A549 (cell line): ENCODE measurements around the gene TMEM61. TPM values are rescaled to one million over a fixed set of nuclear protein-coding genes. Genes with fewer than 3 reads are reported as not detected.

Experiments used
- ATAC-seq, 2 experiments: fragments of 200-7000 bp in 1 of 2; fragments of >200 bp in 1 of 2; cut with Nextera tagmentation in 1 of 2; cut with Tn5 transposase in 1 of 2; 3 replicates each; pipeline versions ENCODE4 v1.8.0 to v1.9.1; 2018 to 2020; ENCODE audit warnings: mild to moderate bottlenecking in 1 of 2, moderate library complexity in 1 of 2
- CTCF ChIA-PET: fragments of 300-600 bp; sonication (Branson Sonifier 250); formaldehyde crosslinking; extraction: SDS; loops from one replicate; lab custom pipeline; 2021; ENCODE audit warnings: antibody characterized with exemption, inconsistent platforms; lab: Yijun Ruan, JAX
- POLR2A ChIA-PET: fragments of 350-600 bp; formaldehyde crosslinking; extraction: SDS; loops from one replicate; lab custom pipeline; 2021; ENCODE audit warnings: antibody characterized with exemption, inconsistent platforms; lab: Yijun Ruan, JAX
- DNase-seq, 2 experiments: peaks; one replicate each; pipeline versions ENCODE4 v3.0.0 to v3.0.0-alpha.2; 2011 to 2016; ENCODE audit warnings: low read depth in 1 of 2, low spot score in 1 of 2
- FAIRE-seq: peaks from 2 replicates; lab custom pipeline; 2011; peaks lifted over from hg19 to GRCh38; lab: Jason Lieb, UNC
- H3K27ac ChIP-seq, 2 experiments: fragments of >200 bp; sonication (Bioruptor Twin); formaldehyde crosslinking; 3 replicates each; pipeline ENCODE4 v1.5.1; 2016 to 2017
- H3K4me1 ChIP-seq: fragments of >200 bp; sonication (Bioruptor Twin); formaldehyde crosslinking; 3 replicates; pipeline ENCODE4 v1.6.1; 2016
- H3K4me2 ChIP-seq: fragments of >200 bp; sonication (Bioruptor Twin); formaldehyde crosslinking; 3 replicates; pipeline ENCODE4 v1.6.1; 2016
- H3K4me3 ChIP-seq: fragments of >200 bp; sonication (Bioruptor Twin); formaldehyde crosslinking; 3 replicates; pipeline ENCODE4 v1.5.1; 2016
- H3K9me3 ChIP-seq: fragments of >200 bp; sonication (Bioruptor Twin); formaldehyde crosslinking; 3 replicates; pipeline ENCODE4 v1.6.1; 2016
- CBX8 ChIP-seq: fragments of 200-600 bp; sonication (generic); IDR thresholded peaks from 2 replicates; pipeline ENCODE4 v1.6.1; 2016
- CEBPB ChIP-seq, 2 experiments: fragments of >200 bp in 1 of 2; sonication (Bioruptor Twin) in 1 of 2; formaldehyde crosslinking in 1 of 2; IDR thresholded peaks; 2 replicates each; pipeline ENCODE4 v1.6.1; 2012 to 2016
- CHD2 ChIP-seq: fragments of 150-350 bp; IDR thresholded peaks from 2 replicates; pipeline ENCODE4 v1.6.1; 2014; ENCODE audit warnings: low read length; ENCODE audit not compliant: partially characterized antibody
- CHD4 ChIP-seq: fragments of 200-600 bp; sonication (generic); IDR thresholded peaks from 2 replicates; pipeline ENCODE4 v1.6.1; 2016; ENCODE audit warnings: antibody characterized with exemption, mild to moderate bottlenecking, borderline replicate concordance
- EHF ChIP-seq: fragments of 250-450 bp; sonication (Bioruptor Pico); IDR thresholded peaks from 2 replicates; pipeline ENCODE4 v1.5.0; 2020; ENCODE audit warnings: mild to moderate bottlenecking
- FOSB ChIP-seq: fragments of 250-450 bp; sonication (Bioruptor Pico); IDR thresholded peaks from 2 replicates; pipeline ENCODE4 v1.5.0; 2020; ENCODE audit warnings: mild to moderate bottlenecking, moderate library complexity
- HDAC2 ChIP-seq: fragments of 200-600 bp; sonication (generic); IDR thresholded peaks from 2 replicates; pipeline ENCODE4 v1.6.1; 2016
- HEYL ChIP-seq: fragments of 250-450 bp; sonication (Bioruptor Pico); IDR thresholded peaks from 2 replicates; pipeline ENCODE4 v1.8.0; 2021; ENCODE audit warnings: mild to moderate bottlenecking, moderate library complexity
- HOXA7 ChIP-seq: fragments of 250-450 bp; sonication (Bioruptor Pico); IDR thresholded peaks from 2 replicates; pipeline ENCODE4 v1.5.0; 2020; ENCODE audit warnings: mild to moderate bottlenecking, moderate library complexity
- HOXB13 ChIP-seq: fragments of 250-450 bp; sonication (Bioruptor Pico); IDR thresholded peaks from 2 replicates; pipeline ENCODE4 v1.5.0; 2020; ENCODE audit warnings: low read depth, mild to moderate bottlenecking, moderate library complexity
- JUN ChIP-seq, 2 experiments: fragments of >200 bp; sonication (Bioruptor Twin); formaldehyde crosslinking; IDR thresholded peaks; 2 replicates in 1 of 2; 3 replicates in 1 of 2; pipeline ENCODE4 v1.6.1; 2016 to 2017
- JUNB ChIP-seq: fragments of >200 bp; sonication (Bioruptor Twin); formaldehyde crosslinking; IDR thresholded peaks from 2 replicates; pipeline ENCODE4 v1.6.1; 2016
- KDM1A ChIP-seq: fragments of 200-600 bp; sonication (generic); IDR thresholded peaks from 2 replicates; pipeline ENCODE4 v1.6.1; 2016; ENCODE audit warnings: low read depth, mild to moderate bottlenecking
- MAFK ChIP-seq: fragments of 450-650 bp; IDR thresholded peaks from 2 replicates; pipeline ENCODE4 v1.6.1; 2014; ENCODE audit not compliant: partially characterized antibody
- NFE2L2 ChIP-seq: fragments of 150-350 bp; conservative IDR thresholded peaks from 2 replicates; pipeline ENCODE4 v1.6.1; 2014; ENCODE audit warnings: low read length
- NR3C1 ChIP-seq: fragments of >200 bp; sonication (Bioruptor Twin); formaldehyde crosslinking; IDR thresholded peaks from 3 replicates; pipeline ENCODE4 v1.6.1; 2017
- RNF2 ChIP-seq: fragments of 200-600 bp; sonication (generic); IDR thresholded peaks from 2 replicates; pipeline ENCODE4 v1.6.1; 2016; ENCODE audit warnings: low read depth, mild to moderate bottlenecking, antibody characterized with exemption, moderate library complexity, borderline replicate concordance
- SREBF2 ChIP-seq: fragments of 450-650 bp; IDR thresholded peaks from 2 replicates; pipeline ENCODE4 v1.6.1; 2014; ENCODE audit warnings: mild to moderate bottlenecking, moderate library complexity
- TFCP2L1 ChIP-seq: fragments of 250-450 bp; sonication (Bioruptor Pico); IDR thresholded peaks from 2 replicates; pipeline ENCODE4 v1.5.0; 2021; ENCODE audit warnings: mild to moderate bottlenecking
- ZC3H11A ChIP-seq: fragments of 450-650 bp; IDR thresholded peaks from 2 replicates; pipeline ENCODE4 v1.6.1; 2014; ENCODE audit warnings: antibody characterized with exemption, mild to moderate bottlenecking
- ZNF302 ChIP-seq: fragments of 250-450 bp; sonication (Bioruptor Pico); IDR thresholded peaks from 2 replicates; pipeline ENCODE4 v1.9.0; 2021; ENCODE audit warnings: inconsistent platforms, mild to moderate bottlenecking, moderate library complexity
- WGBS: methylation state at CpG from one replicate; pipeline ENCODE4 v1.1.6; 2017; ENCODE audit errors: missing lambda C conversion rate; 5-methylcytosine and 5-hydroxymethylcytosine counted together
- polyA plus RNA-seq, 4 experiments: library from polyadenylated mRNA; depleted of rRNA in 3 of 4; stranded (reverse); fragments of >200 nt; fragmentation: RNase III in 1 of 4; extraction: RNeasy Plus Mini Kit Qiagen cat#74134 plus additional on column Dnase treatment in 1 of 4; gene quantifications; 2 replicates in 3 of 4; 3 replicates in 1 of 4; pipeline ENCODE4 v1.2.3, GENCODE V29; 2011 to 2017
- TF ChIP-seq, protein P1 (sequence below): IDR thresholded peaks from 2 replicates; pipeline ENCODE4 v1.6.1; 2012
- TF ChIP-seq, protein P2 (sequence below): fragments of >200 bp; sonication (Bioruptor Twin); formaldehyde crosslinking; IDR thresholded peaks from 3 replicates; pipeline ENCODE4 v1.5.1; 2016

Gene TMEM61
- polyA plus RNA-seq, 2 of the 4 experiments (the other 2 are of a cell fraction): 0.06 to 0.10 TPM

DNA sequence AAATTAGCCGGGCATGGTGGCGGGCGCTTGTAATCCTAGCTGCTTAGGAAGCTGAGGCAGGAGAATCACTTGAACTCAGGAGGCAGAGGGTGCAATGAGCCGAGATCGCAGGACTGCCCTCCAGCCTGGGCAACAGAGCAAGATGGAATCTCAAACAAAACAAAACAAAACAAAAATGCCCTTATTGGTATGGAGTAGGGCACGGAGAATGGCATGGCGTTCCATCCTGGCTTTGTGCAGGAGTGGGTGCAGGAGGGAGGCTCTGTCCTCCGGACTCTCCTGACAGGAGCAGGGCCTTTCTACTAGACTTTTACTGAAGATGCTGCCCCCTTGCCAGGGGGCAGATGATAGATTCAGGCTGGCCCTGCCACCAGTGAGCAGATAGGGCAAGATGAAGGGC, 1.0 kb downstream of the TMEM61 start (continued):
- TF ChIP-seq ZNF302 (CRISPR knock-in tag): no peak
- no peak for TF ChIP-seq MAFK
- TF ChIP-seq HOXB13 (CRISPR knock-in tag): no peak
- no peak for TF ChIP-seq TFCP2L1 (CRISPR knock-in tag)
- TF ChIP-seq SREBF2: no peak
- TF ChIP-seq, all 56 proteins: peak for 0

DNA sequence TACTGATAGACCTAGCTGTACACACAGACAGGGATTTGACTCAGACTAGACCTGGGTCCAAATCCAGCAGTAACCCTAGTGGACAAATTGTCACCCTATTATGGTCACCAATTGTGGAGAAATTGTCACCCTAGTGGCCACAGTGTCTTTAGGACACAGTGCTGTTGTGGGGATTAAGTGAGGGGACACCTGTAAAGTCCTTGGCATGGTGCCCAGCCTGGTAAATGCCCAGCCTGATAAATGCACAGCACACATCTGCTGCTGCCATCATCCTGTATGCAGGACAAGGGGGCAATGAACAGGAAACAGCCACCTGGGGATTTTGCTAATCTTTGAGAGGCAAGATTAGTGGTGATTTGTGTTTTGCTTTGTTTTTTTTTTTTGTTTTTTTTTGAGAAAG, 2.3 kb downstream of the TMEM61 start:
- no peak for DNase-seq
- TF ChIP-seq NFE2L2 (no peak), NR3C1 (no peak), HEYL (CRISPR knock-in tag) (no peak), ZC3H11A (no peak), HOXA7 (no peak), KDM1A (no peak), MAFK (no peak), JUNB (no peak), CHD4 (no peak)
- TF ChIP-seq, protein P1, sequence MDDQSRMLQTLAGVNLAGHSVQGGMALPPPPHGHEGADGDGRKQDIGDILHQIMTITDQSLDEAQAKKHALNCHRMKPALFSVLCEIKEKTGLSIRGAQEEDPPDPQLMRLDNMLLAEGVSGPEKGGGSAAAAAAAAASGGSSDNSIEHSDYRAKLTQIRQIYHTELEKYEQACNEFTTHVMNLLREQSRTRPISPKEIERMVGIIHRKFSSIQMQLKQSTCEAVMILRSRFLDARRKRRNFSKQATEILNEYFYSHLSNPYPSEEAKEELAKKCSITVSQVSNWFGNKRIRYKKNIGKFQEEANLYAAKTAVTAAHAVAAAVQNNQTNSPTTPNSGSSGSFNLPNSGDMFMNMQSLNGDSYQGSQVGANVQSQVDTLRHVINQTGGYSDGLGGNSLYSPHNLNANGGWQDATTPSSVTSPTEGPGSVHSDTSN: no peak
- H3K4me1 ChIP-seq: 0 out of 3 replicates have a peak, but pooled peaks cover 2% of the 10 kb centered on the region
- H3K27ac ChIP-seq: no peak overlapping the region
- no peak for FAIRE-seq
- H3K4me2 ChIP-seq: no peak overlapping the region
- ATAC-seq: peak in 1 of 2 experiments; percentile 48; a peak in 3 of 6 replicates
- CTCF ChIA-PET: interaction anchor here (1.2 to 1.6 kb wide), 2 partner anchors 13 to 18 kb away, joined by 3 read pairs; no protein-coding TSS in a partner anchor
- POLR2A ChIA-PET: no interaction called here
- no peak overlapping the region for H3K4me3 ChIP-seq
- H3K9me3 ChIP-seq: no peaks in the 10 kb centered on the region

GRCh38 chr1:54984131-54984842, 3.9 kb downstream of the TMEM61 start:
- H3K4me1 ChIP-seq: 0 out of 3 replicates have a peak, but pooled peaks cover 2% of the 10 kb centered on the region
- CTCF ChIA-PET: interaction anchor here (0.9 to 20.8 kb wide), 8 partner anchors 9 to 38 kb away, joined by 3 to 451 read pairs (median 4); no protein-coding TSS in a partner anchor
- WGBS: 67% methylated on average over 6 of the region's 7 CpGs
- POLR2A ChIA-PET: no interaction called here
- H3K4me2 ChIP-seq: no peak overlapping the region
- no peak overlapping the region for H3K4me3 ChIP-seq
- FAIRE-seq: no peak
- ATAC-seq: no peak
- H3K27ac ChIP-seq: no peak overlapping the region
- TF ChIP-seq, protein P2, sequence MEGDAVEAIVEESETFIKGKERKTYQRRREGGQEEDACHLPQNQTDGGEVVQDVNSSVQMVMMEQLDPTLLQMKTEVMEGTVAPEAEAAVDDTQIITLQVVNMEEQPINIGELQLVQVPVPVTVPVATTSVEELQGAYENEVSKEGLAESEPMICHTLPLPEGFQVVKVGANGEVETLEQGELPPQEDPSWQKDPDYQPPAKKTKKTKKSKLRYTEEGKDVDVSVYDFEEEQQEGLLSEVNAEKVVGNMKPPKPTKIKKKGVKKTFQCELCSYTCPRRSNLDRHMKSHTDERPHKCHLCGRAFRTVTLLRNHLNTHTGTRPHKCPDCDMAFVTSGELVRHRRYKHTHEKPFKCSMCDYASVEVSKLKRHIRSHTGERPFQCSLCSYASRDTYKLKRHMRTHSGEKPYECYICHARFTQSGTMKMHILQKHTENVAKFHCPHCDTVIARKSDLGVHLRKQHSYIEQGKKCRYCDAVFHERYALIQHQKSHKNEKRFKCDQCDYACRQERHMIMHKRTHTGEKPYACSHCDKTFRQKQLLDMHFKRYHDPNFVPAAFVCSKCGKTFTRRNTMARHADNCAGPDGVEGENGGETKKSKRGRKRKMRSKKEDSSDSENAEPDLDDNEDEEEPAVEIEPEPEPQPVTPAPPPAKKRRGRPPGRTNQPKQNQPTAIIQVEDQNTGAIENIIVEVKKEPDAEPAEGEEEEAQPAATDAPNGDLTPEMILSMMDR: no peak
- TF ChIP-seq CBX8 (no peak), EHF (no peak), CEBPB (IDR thresholded peaks at IDR 0.05) (no peak), HDAC2 (no peak), FOSB (CRISPR knock-in tag) (no peak), RNF2 (no peak)
- TF ChIP-seq, all 56 proteins: peak for 0
- no peaks in the 10 kb centered on the region for H3K9me3 ChIP-seq
- DNase-seq: no peak

DNA sequence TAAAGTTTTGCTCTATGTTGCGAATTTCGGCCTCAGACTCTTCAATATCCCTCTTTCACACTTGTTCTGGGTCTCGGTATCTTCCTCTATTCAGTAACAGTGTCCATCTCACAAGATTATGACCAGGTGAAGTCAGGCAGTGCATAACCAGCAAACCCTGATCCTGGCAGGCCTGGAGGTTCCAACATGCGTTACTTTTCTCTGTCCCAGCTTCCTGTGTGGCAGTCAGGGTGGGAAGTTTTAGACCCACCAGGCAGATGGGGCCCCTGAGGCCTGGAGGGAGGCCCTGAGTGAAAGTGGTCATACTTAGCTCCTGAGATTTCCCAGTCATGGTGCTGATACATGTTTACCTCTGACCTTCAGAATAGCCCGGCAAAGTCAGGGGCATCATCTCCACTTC, 5.1 kb downstream of the TMEM61 start:
- Histone ChIP-seq H3K4me2 (no peak overlapping the region), H3K9me3 (no peaks in the 10 kb centered on the region), H3K4me1 (no peaks in the 10 kb centered on the region), H3K27ac (no peak overlapping the region), H3K4me3 (no peak overlapping the region)
- DNase-seq (no peak), ATAC-seq (no peak), FAIRE-seq (no peak)
- CTCF ChIA-PET: interaction anchor here (1.3 to 20.8 kb wide), 5 partner anchors 9 to 40 kb away, joined by 4 to 451 read pairs (median 8); no protein-coding TSS in a partner anchor
- WGBS: 65% methylated on average over 5 of the region's 5 CpGs
- TF ChIP-seq ZC3H11A: no peak
- TF ChIP-seq JUN (IDR thresholded peaks at IDR 0.05): no peak
- TF ChIP-seq TFCP2L1 (CRISPR knock-in tag): no peak
- TF ChIP-seq ZNF302 (CRISPR knock-in tag): no peak
- no peak for TF ChIP-seq CHD2
- TF ChIP-seq, all 56 proteins: peak for 0
- POLR2A ChIA-PET: no interaction called here
